DMS114 treated with DMSO at 0.1 percent for 48 hours (cell line): ENCODE results near the gene C8B.

Experiments
- DNase-seq: peaks from one replicate; lab custom pipeline; 2025; ENCODE audit not compliant: unreplicated experiment; lab: John Stamatoyannopoulos, UW

The C8B gene

DNA sequence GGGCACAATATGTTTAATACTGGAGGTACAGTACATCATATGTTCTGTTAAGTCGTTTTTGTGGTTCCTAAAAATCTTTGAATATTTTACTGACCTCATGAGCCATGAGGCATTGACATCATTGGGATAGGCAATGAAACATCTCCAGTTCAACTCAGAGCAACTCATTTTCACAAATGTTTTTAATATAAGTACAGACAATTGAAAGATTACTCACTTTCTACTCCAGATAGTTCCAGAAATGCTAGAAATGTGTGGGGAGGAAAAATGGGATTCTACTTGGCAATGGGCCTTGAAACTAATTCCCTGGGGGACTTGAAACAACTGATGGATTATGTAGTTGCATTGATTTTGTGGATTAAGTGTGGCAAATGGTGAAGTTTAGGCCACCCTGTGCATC is 7.2 kb upstream of the C8B start:
- DNase-seq, result no peak

DNA sequence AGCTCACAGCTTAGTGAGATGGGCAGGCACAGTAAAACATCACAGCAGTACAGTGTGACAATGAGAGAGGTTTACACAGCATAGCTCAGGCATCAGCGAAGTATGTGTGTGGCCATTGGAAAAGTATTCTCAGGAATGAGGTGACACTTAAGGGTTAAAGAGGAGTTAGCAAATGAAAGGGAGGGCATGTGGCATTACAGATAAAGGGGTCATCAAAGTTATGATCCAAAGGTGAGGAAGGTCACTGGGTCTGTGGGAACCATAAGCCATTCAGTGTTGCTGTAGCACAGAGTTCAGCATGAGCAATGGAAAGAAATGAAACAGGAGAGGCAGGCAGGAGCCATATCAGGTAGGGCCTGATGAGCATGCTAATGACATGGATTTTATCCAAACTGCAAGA is 4.5 kb upstream of the C8B start:
- no peak for DNase-seq

DNA sequence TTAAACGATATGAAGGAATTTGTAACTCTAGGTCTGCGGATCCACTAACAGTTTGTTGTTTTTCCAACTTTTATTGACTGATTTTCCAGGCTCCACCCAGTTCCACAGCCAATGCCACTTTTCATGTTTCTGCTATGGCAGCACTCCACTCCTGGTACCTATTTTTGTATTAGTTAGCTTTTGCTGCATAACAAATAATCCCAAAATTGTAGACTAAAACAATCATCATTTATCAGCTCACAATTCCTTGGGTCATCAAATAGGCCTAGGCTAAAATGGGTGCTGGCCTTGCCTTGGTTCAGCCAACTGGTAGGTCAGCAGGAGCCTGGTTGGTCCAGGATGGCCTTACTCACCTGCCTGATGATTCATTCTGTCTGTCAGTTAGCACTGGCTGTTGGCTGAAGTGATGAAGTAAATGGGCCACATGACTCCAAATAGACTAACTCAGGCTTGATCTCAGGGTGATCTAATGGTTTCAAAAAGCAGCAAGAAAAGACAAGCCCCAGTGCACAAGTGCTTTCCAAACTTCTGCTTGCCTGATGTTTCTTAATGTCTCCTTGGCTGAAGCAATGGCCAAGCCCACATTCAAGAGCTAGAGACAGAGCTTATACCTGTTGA is 3.2 kb upstream of the C8B start:
- DNase-seq, result no peak

DNA sequence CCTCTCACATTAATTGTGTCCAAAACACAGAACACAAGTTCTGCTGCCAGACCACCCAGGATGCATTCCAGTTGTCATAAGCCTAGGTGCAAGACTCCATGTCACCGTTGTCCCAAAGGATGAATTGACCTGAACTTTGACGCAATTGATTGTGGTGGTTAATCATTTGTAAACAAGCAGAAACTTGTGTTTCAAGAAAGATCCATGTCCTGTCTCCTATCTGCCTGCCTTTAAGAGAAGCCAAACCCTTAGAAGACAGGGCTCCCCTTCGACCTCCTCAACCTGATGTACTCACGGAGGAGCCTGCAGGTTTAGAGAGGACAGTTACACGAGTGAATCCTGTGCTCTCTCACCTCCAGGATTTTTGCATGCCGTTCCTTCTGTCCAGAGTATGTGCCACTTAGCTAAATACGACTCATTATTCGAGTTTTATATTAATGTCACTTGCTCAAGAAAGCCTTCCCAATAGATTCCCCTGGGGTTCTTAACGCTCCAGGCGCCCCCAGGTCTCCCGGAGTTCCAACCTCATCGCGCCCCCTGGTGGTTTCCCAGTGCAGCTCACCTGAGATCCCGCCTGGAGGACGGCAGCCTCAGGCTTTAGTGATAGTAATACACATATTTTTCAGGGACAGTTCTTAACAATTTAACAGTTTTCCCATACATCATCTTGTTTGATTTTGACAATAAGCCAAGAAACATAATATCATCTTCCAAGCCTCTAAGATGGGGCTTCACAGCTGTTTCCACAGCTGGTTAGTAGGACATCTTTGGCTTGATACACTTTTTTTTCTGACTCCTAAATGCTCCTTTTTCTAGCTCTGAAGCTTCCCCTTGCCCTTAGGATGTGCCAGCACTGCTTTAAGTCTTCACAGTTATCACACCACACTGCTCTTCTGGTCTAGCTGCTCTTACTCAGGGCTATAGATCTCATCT is 2.4 kb upstream of the C8B start:
- no peak for DNase-seq

DNA sequence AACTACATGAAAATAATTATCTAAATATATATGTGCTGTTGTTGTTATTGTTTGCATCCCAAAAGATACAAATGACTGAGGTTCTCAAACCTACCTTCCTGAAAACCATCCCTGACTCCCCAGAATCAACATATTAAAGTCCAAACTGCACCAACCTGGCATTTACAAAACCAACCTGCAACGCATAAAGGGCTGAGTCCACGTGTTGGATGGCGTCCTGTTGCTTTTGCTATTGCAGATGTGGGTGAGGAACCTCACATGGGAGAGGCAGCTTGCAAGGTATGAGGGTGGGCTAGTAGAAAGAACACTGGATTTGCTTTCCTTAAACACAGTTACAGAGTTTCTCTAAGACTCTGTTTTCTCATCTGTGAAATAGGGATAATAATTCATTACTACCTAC is 1.5 kb upstream of the C8B start:
- no peak for DNase-seq

DNA sequence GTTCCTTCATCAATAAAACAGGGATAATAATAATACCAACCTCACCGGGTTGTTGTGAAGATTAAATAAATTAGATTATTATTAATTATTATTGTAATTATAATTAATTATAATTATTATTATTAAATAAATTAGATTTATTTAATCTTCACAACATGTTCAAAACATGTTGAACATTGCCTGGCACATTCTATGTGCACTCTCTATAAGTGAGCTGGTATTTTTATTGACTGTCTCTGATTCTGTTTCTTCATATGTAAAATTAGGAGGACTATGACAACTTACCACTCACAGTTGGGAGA is 834 bp upstream of the C8B start:
- no peak for DNase-seq

DNA sequence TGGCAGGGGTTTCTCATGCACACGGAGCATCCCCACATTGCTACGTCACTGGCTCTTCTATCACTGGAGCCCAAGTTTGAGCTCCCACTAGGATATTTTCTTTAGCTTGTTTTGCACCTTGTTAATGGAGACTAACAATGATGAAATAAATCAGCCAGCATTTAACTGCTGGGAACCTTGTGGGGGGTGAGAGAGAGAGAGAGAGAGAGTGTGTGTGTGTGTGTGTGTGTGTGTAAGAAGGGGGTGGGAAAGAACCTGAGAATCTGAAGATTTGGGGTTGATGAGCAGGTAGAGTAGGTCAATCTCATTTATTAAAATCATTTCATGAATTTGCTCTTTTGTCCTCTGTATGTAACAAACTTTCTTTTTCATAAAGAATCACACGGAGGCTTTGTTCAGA is 624 bp downstream of the C8B start:
- DNase-seq, result no peak

DNA sequence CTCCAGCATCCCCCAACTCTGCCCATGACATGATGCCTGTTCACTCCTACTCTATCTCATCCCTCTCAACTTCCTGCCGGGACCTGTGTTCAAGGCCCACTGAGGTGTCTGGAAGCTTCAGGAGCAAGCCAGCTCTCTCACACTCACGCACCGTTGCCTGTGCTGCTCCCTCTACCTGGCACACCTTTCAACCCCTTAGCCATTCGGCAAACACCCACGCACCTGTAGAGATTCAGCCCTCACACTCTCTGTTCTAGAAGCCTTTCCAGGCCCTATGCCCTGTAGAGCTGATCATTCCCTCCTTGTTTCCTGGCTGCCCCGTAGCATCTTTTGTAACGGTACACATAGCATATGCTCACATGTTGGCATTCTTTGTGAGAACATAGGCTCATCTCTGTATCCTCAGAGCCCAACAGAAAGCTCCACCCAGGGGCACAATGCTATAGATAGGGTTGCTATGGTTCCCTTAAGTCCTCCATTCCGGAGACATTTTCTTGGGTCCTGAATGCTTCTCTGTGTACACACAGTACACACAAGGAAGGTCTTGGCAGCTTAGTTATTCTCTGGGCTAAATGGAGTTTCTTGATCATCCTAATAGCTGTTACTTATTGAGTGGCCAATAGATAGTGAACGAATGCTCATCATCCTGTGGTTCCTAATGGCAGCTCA is 1.3 kb downstream of the C8B start:
- no peak for DNase-seq

DNA sequence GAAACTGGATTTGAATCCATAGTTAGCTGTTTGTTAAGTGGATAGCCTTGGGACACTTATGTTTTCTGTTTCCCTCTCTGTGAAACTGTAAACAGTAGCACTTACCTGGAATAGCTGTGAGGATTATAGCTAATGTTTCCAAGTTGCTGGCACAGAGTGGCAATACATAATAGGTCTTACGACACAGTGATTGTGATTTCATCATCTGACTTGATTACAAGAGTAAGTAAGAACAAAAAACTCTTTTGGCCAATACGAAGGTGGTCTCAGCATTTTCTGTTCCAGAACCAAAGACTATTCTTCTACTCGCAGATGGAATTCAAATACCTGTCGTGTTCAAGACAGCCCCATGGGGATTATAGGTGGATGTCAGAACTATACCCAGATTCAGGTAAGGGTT is 2.1 kb downstream of the C8B start:
- no peak for DNase-seq

DNA sequence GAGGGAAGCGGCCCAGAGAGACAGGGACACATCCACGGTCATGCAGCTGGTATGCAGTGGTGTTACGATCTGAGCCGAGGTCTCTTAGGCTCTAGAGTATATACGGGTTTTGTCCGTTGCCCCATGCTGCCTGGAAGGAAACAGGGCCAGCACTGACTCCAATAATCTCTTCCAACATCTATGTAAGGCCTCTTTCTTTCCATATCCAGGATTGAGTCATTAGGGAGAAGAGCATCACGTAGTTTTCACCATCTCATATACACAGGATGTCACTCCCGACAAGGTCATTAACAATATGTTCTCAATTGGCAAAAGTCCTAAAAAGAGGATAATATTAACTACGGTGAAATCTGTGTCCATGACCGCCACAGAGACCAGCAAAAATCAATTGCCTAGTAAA is 4.4 kb downstream of the C8B start:
- no peak for DNase-seq

DNA sequence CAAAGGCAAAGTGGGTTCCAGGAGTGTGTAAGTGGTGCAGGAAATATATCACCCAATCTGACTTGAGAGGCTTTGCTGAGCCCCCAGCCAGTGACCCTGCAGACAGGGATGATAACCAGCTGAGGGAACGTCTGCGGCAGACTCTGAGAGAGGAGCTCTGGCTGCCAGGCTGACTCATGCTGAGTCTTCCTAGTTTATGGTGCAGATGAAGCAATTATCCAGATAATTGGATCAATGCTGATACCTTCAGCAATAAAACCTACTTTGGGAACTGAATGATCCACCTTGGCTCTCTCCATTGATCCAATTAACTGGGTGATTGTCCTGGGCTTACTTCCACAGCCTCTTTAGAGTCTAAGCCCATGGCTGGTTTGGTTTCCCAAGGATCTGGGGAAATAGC is 7.3 kb downstream of the C8B start:
- no peak for DNase-seq

DNA sequence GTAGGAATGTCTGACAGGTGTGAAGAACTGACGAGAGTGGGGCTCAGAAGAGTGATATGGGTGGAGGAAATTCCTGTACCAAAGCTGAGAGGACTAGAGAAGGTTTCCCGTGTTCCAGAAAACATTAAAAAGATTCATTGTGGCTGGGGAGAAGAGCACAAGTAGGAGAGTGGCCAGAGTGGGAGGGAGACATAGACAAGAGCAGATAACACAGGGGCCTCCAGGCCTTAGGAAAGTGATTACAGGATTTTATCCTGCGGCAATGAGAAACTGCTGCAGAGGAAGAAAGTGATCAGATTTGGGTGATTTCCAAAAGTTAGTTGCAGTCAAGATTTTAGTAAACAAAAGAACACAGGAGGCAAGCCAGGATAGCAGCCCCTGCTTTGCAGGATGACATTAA is 7.9 kb downstream of the C8B start:
- no peak for DNase-seq

DNA sequence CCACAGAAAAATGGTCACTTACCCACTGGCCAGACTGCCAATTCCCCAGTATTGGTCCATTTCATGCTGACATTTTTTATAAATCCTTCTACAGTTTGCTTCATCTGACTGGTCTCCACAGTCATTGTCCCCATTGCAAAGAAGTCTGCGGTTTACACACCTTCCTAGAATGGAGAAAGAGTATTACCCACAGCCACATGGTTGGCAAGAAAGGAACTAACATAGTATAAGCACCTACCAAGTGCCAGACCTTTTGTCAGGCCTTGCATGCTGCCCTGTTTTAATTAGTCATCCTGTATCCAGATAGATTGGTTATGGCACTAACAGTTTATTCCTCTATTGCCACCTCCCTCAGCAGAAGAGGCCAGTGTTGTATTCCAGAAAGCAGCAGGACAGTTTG is 11.2 kb downstream of the C8B start:
- DNase-seq, result no peak

DNA sequence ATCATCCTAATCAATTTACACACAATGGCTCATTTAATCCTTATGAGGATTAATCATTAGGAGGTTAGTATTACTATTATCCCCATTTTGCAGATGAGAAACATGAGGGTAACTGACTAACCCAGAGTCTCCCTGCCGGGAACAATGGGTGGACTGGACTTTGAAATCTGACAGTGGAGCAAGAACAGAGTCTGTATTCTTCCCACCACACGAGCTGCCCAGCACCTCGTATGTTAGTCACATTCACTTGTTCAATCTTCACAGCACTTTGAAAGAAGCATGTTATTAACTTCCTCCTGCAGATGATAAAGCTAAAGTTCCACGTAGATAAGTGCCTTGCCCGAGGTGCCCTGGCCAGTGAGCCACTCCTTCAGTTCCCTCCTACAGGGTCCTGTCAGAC is 12.4 kb downstream of the C8B start:
- no peak for DNase-seq

DNA sequence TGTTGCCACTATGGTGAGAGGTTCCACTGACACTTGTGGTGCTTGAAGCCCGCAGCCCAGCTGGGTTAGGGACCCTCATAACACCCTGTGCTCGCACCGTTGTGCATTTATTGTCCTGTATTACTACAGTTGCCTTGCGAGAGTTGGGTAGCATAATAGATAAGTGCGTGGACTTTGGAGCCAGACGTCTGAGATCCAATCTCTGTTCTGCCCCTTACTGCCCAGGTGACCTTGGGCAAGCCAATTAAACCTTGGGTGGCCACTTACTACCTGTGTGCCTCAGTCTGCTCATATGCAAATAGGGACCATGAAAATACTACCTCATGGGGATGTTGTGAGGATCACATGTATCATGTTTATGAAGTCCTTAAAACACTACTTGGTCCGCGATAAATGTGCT is 13.3 kb downstream of the C8B start:
- no peak for DNase-seq

DNA sequence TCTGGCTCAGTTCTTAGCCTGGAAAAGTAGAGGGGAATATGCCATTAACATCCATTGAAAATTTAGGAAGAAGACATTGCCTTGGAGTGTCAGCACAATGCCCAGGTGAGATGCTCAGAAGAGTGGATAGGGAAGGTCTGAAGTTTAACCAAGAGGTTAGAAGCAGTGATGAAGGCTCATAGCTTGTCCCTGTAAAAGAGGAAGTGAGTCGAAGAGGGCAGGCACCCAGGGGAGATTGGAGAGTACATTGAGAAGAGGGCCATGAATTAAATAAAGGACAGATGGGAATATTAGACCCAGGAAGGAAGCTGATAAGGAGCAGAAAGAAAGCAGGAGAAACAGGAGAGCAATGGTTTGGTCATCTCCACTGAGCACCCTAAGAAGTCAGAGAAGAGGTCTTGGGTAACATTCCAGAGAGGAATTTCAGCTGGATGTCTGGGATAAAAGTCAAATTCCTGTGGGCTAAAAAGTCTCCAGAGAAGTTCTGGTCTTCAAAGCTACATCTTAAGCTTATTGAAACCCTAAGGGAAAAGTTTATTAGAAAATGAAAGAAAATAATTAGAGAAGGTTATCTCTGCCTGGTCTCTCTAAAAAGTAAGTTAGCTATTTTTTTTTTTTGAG is 17.3 kb downstream of the C8B start:
- DNase-seq, result no peak

DNA sequence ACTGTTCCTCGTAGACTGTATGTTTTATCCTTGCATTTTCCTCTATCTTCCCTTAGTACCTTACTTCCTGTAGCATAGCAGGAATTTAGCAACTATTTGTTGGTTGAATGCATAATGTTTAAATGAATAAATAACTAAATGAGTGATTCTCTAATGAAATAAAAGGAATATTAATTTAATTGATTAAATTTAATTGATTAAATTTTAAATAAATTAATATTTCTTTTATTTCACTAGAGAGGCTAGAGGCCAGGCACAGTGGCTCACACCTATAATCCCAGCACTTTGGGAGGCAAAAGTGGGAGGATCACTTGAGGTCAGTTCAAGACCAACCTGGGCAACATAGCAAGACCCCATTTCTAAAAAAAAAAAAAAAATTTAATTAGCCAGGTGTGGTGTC is 25.8 kb downstream of the C8B start:
- no peak for DNase-seq

DNA sequence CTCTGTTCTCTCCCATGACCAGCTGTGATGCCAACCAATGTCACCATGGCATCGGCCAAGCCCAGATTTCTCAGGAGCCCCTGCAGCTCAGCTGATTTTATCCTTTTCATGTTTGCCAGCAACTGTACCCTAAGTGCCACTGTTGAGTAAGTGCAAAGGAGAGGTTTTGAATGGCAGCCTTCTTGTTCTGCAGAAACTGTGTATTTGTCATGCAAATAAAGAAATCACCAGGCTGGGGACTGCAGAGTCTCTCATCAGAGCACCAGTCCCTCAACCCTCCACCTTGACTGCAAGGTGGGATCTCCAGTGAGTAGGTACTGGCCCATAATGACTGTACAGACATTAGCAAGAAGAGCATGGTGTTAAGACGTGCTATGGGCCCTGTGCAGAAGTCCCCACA is 26.6 kb downstream of the C8B start:
- no peak for DNase-seq

DNA sequence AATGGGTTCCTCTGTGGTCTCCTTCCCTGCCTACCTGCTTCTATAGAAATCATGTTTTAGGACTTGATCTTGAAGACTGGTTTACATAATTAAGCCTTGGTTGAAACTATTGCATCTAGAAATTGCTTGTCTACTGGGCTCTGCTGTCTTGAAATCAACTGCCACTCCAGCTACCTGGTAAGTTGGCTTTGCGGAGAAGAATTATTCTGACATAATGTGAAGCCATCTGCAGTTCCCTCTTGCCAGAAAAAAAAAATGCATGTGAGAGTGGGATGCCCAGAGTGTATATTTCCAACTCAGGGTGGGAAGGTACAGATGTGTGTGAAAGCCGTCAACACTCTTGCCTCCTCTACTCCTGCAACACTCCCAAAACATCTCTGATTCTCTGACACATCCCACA is 27.2 kb downstream of the C8B start:
- DNase-seq, result no peak

DNA sequence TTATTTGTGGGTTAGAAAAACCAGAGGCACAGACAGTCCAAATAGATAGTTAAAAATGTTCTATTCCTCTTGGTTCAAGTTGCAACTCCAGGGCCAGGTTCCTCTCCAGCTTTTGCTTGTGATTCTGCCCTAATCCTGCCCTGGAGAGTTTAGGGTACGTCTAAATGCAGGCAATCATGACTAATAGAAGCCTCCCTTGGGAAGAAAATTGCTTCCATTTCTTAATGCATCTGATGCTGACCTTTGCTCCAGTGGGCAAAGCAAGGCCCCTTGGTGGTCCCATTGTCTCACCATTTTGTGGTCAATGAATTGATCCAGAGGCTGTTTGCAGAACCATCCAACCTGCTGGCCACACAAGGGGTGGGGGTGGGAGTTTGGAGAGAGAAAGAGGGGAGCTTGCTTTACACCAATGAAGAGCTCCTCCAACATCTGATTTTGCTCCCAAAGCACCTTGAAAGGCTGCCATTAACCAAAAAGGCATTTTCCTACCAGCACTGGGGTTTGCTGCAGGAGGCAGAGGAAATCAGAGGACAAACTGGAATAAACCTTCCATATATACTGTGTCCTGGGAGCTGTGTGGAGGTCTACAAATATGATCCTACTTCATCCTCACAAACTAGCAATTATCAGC is 31.3 kb downstream of the C8B start:
- no peak for DNase-seq

DNA sequence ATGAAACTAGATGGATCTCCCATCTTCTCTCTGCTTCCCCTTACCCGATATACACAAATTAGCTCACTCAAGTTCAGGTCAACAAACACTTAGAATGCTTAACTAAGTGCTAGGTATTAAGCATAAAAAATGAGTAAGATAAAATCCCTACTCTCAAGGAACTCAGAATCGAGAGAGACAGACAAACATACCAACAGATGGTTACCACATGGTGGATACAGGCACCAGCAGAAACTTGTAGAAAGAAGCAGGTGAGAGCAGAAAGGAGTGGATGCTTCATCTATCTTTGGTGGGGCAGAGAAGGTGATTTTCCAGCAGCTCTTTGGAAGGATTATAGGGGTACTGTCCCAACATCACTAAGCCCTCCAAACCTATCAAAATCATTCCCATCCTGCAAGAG is 32.2 kb downstream of the C8B start:
- no peak for DNase-seq

DNA sequence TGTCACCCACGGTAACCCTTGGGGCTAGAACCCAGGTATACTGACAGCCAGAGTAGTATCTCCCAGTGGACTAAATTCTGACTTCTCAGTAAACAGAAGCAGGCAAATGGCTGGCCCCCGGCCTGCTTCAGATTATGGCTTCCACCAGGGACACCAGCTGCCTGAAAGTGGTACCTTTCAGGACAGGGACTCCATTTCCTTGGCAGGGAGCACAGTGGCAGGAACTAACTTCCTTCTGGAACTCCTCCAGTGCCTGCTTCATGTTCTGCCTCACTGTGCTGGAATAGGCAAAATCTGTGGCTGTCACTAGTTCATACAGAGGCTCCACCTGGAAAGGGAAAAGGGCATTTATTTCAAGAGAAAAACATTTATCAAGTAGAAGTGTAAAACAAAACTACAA is 32.7 kb downstream of the C8B start:
- DNase-seq, result no peak
